BLaER1 treated with 17β-estradiol and CSF1 and Interleukin-3, amounts not matched to agents 10 nM and 100 nM (cell line): ENCODE data around the gene HNRNPLL.
"Not testable (repeated sequence)": the region's sequence is repeated elsewhere in the genome, so short reads cannot be mapped to it uniquely, and the experiment has no call there.

Source experiments
- H3K27ac ChIP-seq, 11 experiments: shearing (Covaris generic); formaldehyde crosslinking; 2 replicates each; pipeline ENCODE4 v1.8.1; 2022
- H3K27me3 ChIP-seq, 11 experiments: shearing (Covaris generic); formaldehyde crosslinking; 2 replicates each; pipeline ENCODE4 v1.8.1; 2022
- H3K36me3 ChIP-seq, 11 experiments: shearing (Covaris generic); formaldehyde crosslinking; 2 replicates each; pipeline ENCODE4 v1.8.1; 2022
- H3K4me1 ChIP-seq, 10 experiments: shearing (Covaris generic); formaldehyde crosslinking; 2 replicates each; pipeline ENCODE4 v1.8.1; 2022
- H3K4me2 ChIP-seq, 11 experiments: shearing (Covaris generic); formaldehyde crosslinking; 2 replicates each; pipeline ENCODE4 v1.8.1; 2022
- H3K4me3 ChIP-seq, 10 experiments: shearing (Covaris generic); formaldehyde crosslinking; 2 replicates each; pipeline ENCODE4 v1.8.1; 2022
- H3K9ac ChIP-seq, 11 experiments: shearing (Covaris generic); formaldehyde crosslinking; 2 replicates each; pipeline ENCODE4 v1.8.1; 2022
- H3K9me3 ChIP-seq, 11 experiments: shearing (Covaris generic); formaldehyde crosslinking; replicated peaks in 1 of 11; 2 replicates each; pipeline ENCODE4 v1.8.1; 2022
- H4K20me1 ChIP-seq, 11 experiments: shearing (Covaris generic); formaldehyde crosslinking; 2 replicates each; pipeline ENCODE4 v1.8.1; 2022
- Cebpa-rat ChIP-seq, 11 experiments: shearing (Covaris generic); IDR thresholded peaks; 2 replicates each; pipeline ENCODE4 v1.8.1; 2022

Gene HNRNPLL

GRCh38 chr2:38613126-38613848 lies 10.6 kb upstream of the HNRNPLL start:
- Histone ChIP-seq H3K27me3 (peaks cover 0 to 96% (median 18%) of the 10 kb centered on the region in 11 experiments; a peak in 15 of 22 replicates), H3K9ac (no peak overlapping the region), H3K9me3 (peaks cover 10 to 21% (median 14%) of the 10 kb centered on the region in 11 experiments; a peak in 20 of 22 replicates), H3K4me3 (no peak overlapping the region), H3K4me1 (peaks cover 0 to 55% (median 37%) of the 10 kb centered on the region in 10 experiments; a peak in 16 of 20 replicates), H3K36me3 (no peaks in the 10 kb centered on the region), H4K20me1 (peaks cover 0 to 19% (median 0%) of the 10 kb centered on the region in 11 experiments; a peak in 4 of 22 replicates), H3K4me2 (peak overlapping the region in 9 of 11 experiments; percentile 19 to 70 (median 42); a peak in 16 of 22 replicates), H3K27ac (peak overlapping the region in 1 of 11 experiments; percentile 28; a peak in 1 of 22 replicates)
- TF ChIP-seq Cebpa-rat (IDR thresholded peaks at IDR 0.05) = no peak

GRCh38 chr2:38610851-38611801 lies 8.4 kb upstream of the HNRNPLL start:
- Histone ChIP-seq H3K9me3 (peaks cover 10 to 21% (median 14%) of the 10 kb centered on the region in 11 experiments; a peak in 20 of 22 replicates), H3K4me2 (peak overlapping the region in 4 of 11 experiments; percentile 36 to 49 (median 38); a peak in 7 of 22 replicates), H3K27me3 (peaks cover 2 to 96% (median 30%) of the 10 kb centered on the region in 11 experiments; a peak in 19 of 22 replicates), H3K4me1 (peaks cover 19 to 71% (median 52%) of the 10 kb centered on the region in 10 experiments), H3K36me3 (no peaks in the 10 kb centered on the region), H3K27ac (no peak overlapping the region), H3K4me3 (no peak overlapping the region), H4K20me1 (peaks cover 0 to 29% (median 7%) of the 10 kb centered on the region in 11 experiments; a peak in 14 of 22 replicates), H3K9ac (no peak overlapping the region)
- TF ChIP-seq Cebpa-rat (IDR thresholded peaks at IDR 0.05) = no peak

- Histone ChIP-seq H4K20me1 (peaks cover 0 to 36% (median 13%) of the 10 kb centered on the region in 11 experiments; a peak in 14 of 22 replicates), H3K4me1 (peaks cover 37 to 68% (median 48%) of the 10 kb centered on the region in 10 experiments), H3K9me3 (peaks cover 10 to 21% (median 14%) of the 10 kb centered on the region in 11 experiments; a peak in 20 of 22 replicates), H3K27me3 (peaks cover 19 to 96% (median 43%) of the 10 kb centered on the region in 11 experiments; a peak in 20 of 22 replicates)
- not testable (repeated sequence) for H3K4me3 ChIP-seq, H3K27ac ChIP-seq, H3K9ac ChIP-seq, H3K4me2 ChIP-seq, H3K36me3 ChIP-seq
Observed at GRCh38 chr2:38609246-38609645, 6.5 kb upstream of the HNRNPLL start.

- TF ChIP-seq Cebpa-rat (IDR thresholded peaks at IDR 0.05) = no peak
- H3K27me3 ChIP-seq = peaks cover 24 to 97% (median 48%) of the 10 kb centered on the region in 11 experiments; a peak in 20 of 22 replicates
- no peak overlapping the region for H3K27ac ChIP-seq
- no peak overlapping the region for H3K4me2 ChIP-seq
- peaks cover 10 to 21% (median 14%) of the 10 kb centered on the region in 11 experiments; a peak in 20 of 22 replicates for H3K9me3 ChIP-seq
- H3K36me3 ChIP-seq = no peaks in the 10 kb centered on the region
- H3K4me1 ChIP-seq = peaks cover 42 to 69% (median 51%) of the 10 kb centered on the region in 10 experiments
- no peak overlapping the region for H3K9ac ChIP-seq
- peaks cover 0 to 41% (median 13%) of the 10 kb centered on the region in 11 experiments; a peak in 16 of 22 replicates for H4K20me1 ChIP-seq
- H3K4me3 ChIP-seq = no peak overlapping the region
Observed at GRCh38 chr2:38608755-38609154, 6.0 kb upstream of the HNRNPLL start.

GRCh38 chr2:38605298-38605830 lies 2.6 kb upstream of the HNRNPLL start:
- Histone ChIP-seq H3K9ac (no peak overlapping the region), H3K9me3 (peaks cover 10 to 17% (median 14%) of the 10 kb centered on the region in 11 experiments; a peak in 20 of 22 replicates), H3K27me3 (peaks cover 48 to 99% (median 79%) of the 10 kb centered on the region in 11 experiments), H3K27ac (no peak overlapping the region), H3K36me3 (no peaks in the 10 kb centered on the region), H4K20me1 (peaks cover 11 to 51% (median 29%) of the 10 kb centered on the region in 11 experiments; a peak in 19 of 22 replicates), H3K4me2 (peak overlapping the region in 7 of 11 experiments; percentile 3 to 82 (median 72); a peak in 11 of 22 replicates), H3K4me1 (peaks cover 32 to 67% (median 57%) of the 10 kb centered on the region in 10 experiments), H3K4me3 (no peak overlapping the region)
- no peak for TF ChIP-seq Cebpa-rat (IDR thresholded peaks at IDR 0.05)

GRCh38 chr2:38603402-38604290 lies 918 bp upstream of the HNRNPLL start:
- Histone ChIP-seq H3K4me1 (peaks cover 32 to 69% (median 58%) of the 10 kb centered on the region in 10 experiments), H3K27me3 (peaks cover 51 to 99% (median 74%) of the 10 kb centered on the region in 11 experiments), H3K4me3 (peak overlapping the region; percentile 68 to 92 (median 82)), H3K9ac (peak overlapping the region; percentile 76 to 91 (median 83); a peak in 20 of 22 replicates), H3K9me3 (peaks cover 0 to 4% (median 1%) of the 10 kb centered on the region in 11 experiments; a peak in 14 of 22 replicates), H3K4me2 (peak overlapping the region; percentile 82 to 95 (median 90)), H4K20me1 (peaks cover 25 to 62% (median 42%) of the 10 kb centered on the region in 11 experiments; a peak in 20 of 22 replicates), H3K27ac (peak overlapping the region in 2 of 11 experiments; percentile 41 to 72; a peak in 2 of 22 replicates), H3K36me3 (no peaks in the 10 kb centered on the region)
- no peak for TF ChIP-seq Cebpa-rat (IDR thresholded peaks at IDR 0.05)

GRCh38 chr2:38602136-38602731 lies 494 bp downstream of the HNRNPLL start:
- no peaks in the 10 kb centered on the region for H3K36me3 ChIP-seq
- H3K4me2 ChIP-seq = peak overlapping the region; percentile 82 to 95 (median 90)
- peaks cover 22 to 61% (median 49%) of the 10 kb centered on the region in 10 experiments for H3K4me1 ChIP-seq
- H3K9ac ChIP-seq = peak overlapping the region; percentile 76 to 91 (median 83)
- no peaks in the 10 kb centered on the region for H3K9me3 ChIP-seq
- H3K4me3 ChIP-seq = peak overlapping the region; percentile 68 to 92 (median 82)
- peak overlapping the region; percentile 33 to 86 (median 79); a peak in 21 of 22 replicates for H3K27ac ChIP-seq
- H4K20me1 ChIP-seq = peaks cover 28 to 64% (median 51%) of the 10 kb centered on the region in 11 experiments; a peak in 20 of 22 replicates
- TF ChIP-seq Cebpa-rat (IDR thresholded peaks at IDR 0.05) = no peak
- H3K27me3 ChIP-seq = peaks cover 51 to 91% (median 73%) of the 10 kb centered on the region in 11 experiments
